ENCODE results near the gene NFIX.
A peak's percentile ranks its signal among the peaks of the same experiment; 100 is the strongest.

NFIX gene

GRCh38 chr19:13037161-13037560 lies 41.9 kb downstream of the NFIX start:
- no peak for DNase-seq (ENCODE audit: low read depth in 2 of 2)

DNA sequence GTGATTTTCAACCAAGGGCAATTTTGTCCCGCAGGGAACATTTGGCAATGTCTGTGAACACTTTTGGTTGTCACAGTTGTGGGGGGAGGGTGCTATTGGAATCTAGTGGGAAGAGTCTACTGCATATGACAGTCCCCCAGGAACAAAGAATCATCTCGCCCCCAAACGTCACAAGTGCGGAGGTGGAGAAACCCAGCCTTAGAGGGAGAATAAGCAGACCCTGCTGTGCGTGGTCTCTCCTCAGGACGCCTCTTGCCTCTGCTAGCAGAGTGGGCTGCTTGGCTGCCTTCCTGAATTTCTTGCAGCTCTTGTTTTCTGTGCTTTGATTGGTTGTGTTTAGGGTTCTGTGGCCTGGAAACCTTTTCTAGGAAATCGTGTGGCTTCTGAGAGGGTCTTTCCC lies 42.5 kb downstream of the NFIX start:
- DNase-seq (ENCODE audit: low read depth in 2 of 2) = no peak

- DNase-seq (ENCODE audit: low read depth in 2 of 2) = no peak
Measured at GRCh38 chr19:13038306-13039210, 43.3 kb downstream of the NFIX start.

DNA sequence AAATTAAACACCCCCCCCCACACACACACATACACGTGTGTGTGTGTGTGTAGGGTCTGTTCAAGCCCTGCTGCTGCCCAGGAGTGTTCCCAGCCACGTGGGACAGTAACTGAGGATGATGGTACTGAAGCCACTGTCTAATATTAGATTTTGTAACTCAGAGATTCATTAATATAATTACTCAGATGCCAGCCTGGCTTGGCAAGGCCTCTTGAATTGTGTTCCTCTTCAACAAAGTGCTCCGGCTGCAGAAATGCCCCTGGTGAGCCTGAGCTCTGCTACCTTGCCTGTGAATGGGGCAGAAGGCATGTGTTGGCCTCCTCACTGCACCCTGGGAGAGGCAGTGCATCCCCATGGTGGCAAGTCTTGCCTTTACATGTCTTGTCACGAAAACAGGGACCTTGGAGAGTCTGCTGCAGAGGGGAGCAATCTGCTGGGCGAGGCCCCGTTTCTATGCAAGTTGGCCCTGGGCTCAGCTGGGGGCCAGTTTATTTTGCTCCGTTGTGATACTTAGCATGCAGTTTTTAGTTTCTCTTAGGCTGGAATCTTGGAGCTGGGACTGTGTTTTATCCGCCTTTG lies 44.0 kb downstream of the NFIX start:
- DNase-seq (ENCODE audit: low read depth in 2 of 2) = no peak

- DNase-seq (ENCODE audit: low read depth in 2 of 2) = no peak
Measured at GRCh38 chr19:13040232-13040947, 45.1 kb downstream of the NFIX start.

- no peak for DNase-seq (ENCODE audit: low read depth in 2 of 2)
Measured at GRCh38 chr19:13040948-13041292, 45.6 kb downstream of the NFIX start.

DNA sequence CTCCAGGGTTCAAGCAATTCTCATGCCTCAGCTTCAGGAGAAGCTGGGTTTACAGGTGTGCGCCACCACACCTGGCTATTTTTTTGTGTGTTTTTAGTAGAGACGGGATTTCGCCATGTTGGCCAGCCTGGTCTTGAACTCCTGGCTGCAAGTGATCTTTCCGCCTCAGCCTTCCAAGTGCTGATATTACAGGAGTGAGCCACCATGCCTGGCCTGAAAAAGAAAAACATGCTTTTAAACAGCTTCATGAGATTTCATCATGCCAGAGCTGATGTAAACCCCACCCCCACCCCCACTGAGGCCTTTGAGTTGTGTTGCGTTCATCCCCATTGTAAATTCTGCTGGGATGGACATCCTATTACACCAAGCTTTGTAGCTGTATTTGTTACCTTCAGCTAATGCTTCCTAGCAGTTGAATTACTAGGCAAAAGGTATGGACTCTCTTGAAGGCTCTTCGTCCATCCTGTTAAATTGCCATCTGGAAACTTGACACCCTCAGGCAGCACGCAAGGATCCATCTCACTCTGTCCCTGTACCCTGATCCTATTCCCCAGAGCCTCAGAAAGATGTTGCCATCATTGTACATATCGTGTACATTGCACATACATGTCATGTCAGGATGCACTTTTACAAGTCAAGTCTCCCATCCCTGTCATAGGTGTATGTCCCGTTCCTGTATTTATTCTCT lies 47.3 kb downstream of the NFIX start:
- no peak for DNase-seq (ENCODE audit: low read depth in 2 of 2)

GRCh38 chr19:13043285-13043684 lies 48.0 kb downstream of the NFIX start:
- no peak for DNase-seq (ENCODE audit: low read depth in 2 of 2)

DNA sequence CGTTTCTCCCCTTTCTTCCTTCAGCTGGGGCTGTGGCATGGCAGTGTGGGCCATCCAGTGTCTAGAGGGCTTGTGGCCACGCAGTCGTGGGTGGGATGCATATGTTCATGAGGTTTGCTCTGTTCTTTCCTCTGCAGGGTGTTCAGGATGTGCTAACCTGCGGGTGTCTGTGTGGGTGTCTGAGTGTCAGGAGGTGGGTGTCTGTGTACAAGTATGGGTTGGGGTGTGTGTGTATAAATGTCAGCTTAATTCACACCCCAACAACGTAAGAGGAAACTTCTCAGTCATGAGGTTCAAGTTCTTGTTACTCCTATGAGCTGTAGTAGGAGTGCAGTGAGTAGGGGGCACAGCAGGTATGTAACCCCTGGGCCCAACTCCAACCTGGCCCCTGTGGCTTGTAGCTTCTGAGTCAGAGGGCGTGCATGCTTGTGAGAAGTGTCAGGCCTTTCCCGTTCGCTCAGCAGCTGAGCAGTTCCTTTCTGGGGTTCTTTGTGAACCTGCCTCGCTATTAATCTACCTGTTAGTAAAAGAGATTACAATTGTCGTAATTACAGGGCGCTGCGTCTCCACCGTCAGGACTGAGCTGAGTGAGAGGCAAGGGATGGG lies 49.1 kb downstream of the NFIX start:
- DNase-seq (ENCODE audit: low read depth in 2 of 2) = peak; percentile 15 to 16

DNA sequence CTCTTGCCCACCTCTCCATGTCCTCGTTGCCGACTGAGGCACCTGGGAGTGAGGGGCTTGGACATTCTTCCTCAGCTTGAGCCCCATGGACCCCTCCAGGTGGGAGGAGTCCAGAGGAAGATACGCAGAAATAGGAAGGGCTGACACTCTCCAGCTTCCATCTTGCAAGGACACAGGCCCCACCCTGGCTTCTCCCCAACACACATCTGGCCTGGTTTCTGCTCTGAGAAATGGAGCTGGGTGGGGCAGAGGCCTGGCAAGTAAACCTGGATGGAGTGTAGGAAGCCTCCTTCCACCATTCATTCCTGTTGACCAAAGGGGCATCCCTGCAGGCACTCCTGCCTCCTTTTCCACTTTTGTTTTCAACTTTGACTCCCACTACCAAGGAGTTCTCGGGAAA lies 50.5 kb downstream of the NFIX start:
- DNase-seq (ENCODE audit: low read depth in 2 of 2) = no peak

DNA sequence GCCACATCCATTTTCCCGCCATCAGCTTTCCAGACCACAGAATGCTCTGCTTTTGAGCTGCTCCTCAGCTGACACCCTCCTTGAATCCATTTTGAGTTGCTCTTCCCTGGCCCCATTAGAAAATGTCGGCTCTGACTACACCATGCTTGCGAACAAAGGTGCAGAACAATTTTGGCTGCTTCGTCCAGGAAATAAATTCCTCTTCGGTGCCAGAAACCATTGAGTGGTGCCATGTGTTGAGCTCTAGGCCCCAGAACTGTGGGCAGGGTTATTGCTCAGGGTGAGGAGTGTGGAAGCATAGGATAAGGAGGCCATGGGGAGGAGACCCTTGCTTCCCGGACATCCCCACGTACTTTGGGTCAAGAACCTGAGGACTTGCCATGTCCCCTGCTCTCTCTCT lies 52.1 kb downstream of the NFIX start:
- no peak for DNase-seq (ENCODE audit: low read depth in 2 of 2)

DNA sequence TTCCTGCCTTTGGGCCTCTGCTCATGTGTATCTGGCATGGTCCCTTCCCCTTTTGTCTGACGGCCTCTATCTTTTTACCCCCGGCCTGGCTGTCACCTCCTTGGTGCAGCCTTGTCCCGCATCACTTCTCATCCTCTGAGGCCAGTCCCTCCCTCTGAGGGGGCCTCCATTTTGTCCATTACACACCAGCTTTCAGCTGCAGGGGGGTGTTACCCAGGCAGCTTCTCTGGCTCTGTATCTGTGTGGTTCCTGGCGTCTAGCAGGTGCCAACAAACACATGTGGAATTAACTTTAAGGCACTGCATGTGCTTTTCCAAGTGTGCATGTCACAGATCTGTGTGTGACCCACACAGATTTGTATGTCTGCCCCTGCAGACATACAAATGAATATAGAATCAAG lies 55.0 kb downstream of the NFIX start:
- DNase-seq (ENCODE audit: low read depth in 2 of 2) = no peak

DNA sequence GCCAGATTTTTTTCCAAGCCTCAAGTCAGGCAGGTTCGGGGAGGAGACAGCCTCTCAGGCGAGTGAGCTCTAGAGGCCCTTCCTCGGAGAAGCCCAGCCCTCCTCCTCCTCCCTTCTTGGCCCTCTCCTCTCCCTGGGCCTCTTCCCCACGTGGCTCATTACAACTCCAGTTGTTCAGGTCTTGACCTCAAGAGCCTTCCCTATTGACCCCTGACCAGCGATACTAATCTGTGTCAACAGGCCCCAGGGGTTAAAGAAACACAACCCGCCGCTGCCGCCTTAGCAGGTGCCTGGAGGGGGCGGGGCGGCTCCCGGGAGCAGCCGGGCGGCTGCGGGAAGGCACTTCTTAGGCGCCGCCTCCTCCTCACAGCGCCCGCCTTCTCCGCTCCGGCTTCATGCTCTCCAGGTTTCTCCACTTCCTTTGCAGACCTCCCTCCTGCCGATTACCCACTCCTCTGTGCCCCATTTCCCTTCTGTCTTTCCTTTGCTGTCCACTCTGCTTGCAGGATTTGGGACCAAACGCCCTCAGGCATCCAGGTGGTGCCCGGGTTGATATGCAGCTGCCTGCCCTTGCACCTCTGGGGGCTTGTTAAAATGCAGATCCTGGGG lies 56.4 kb downstream of the NFIX start:
- no peak for DNase-seq (ENCODE audit: low read depth in 2 of 2)

DNA sequence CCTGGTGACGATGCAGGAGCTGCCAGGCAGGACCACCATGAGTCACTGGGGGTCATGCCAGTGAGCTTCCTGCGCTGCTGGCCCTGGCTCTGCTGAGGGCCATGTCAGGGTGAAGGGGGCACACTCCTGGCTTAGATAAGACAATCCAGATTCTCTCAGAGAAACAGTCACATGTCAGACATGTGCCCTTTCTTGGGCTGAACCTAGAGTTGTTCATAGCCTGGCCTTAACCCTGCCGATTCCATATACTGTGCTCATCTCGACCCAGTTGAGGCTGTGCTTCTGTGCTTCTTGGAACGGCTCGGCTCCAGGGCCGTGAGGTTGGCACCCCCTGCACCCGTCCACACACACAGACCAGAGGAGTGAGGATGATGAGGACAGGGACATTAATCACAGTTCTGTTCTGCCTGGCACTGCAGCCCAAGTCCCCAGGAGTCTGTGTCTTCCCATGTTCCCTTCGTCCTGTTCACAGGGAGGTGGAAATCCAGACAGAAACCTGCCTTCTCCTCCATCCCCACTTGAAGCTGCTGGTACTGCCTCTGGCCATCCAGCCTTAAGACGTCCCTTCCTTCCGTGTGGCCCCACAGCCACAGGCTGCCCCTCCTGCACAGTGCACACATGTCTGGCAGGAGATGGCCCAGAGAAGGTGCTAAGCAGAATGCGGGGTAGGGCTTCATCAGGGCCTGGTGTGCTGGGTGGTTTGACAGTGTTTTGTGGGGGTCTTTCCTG lies 57.3 kb downstream of the NFIX start:
- no peak for DNase-seq (ENCODE audit: low read depth in 2 of 2)

GRCh38 chr19:13053238-13053637 lies 58.0 kb downstream of the NFIX start:
- DNase-seq (ENCODE audit: low read depth in 2 of 2) = no peak

GRCh38 chr19:13053761-13054625 lies 58.7 kb downstream of the NFIX start:
- no peak for DNase-seq (ENCODE audit: low read depth in 2 of 2)

DNA sequence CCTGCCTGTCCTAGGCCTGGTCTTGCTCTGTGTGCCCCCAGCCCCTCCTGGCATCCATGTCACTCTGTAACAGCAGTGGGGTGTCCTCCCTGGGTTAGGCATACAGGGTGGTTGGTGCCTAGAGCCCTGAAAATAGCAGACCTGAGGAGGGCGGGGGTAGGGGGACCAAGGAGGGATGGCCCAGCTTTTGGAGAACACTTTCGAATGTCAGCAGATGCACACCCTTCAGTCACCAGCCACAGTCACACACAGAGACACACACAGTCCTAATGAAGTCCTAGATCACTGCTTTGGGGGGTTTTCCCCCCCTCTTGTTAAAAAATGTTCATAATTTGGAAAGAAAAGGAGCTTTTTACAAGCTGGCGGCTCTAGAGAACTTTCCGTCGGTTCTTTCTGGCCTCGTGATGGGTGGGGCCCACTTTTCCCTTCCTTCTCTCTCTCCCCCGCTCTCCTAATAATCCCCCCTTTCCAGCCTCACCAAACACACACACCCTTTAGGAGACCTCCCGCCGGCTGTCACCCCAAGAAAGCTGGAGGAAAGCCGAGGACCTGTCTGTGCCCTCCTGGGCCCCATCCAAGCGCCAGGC lies 59.4 kb downstream of the NFIX start:
- DNase-seq (ENCODE audit: low read depth in 2 of 2) = no peak

GRCh38 chr19:13055213-13056051 lies 60.2 kb downstream of the NFIX start:
- DNase-seq (ENCODE audit: low read depth in 2 of 2) = no peak

Data from stimulated activated CD8-positive, alpha-beta memory T cell treated with anti-CD3 and anti-CD28 coated beads, Interleukin-2, amount 100 ng/mL, for 48 hours (primary cell).